HG03095 (cell line): ENCODE data around the gene DRAXIN.

Experiments used
- ATAC-seq: cut with Tn5 transposase; IDR thresholded peaks from one replicate; pipeline ENCODE4 v1.9.1; 2021; ENCODE audit warnings: moderate library complexity; ENCODE audit not compliant: unreplicated experiment

DRAXIN gene

DNA sequence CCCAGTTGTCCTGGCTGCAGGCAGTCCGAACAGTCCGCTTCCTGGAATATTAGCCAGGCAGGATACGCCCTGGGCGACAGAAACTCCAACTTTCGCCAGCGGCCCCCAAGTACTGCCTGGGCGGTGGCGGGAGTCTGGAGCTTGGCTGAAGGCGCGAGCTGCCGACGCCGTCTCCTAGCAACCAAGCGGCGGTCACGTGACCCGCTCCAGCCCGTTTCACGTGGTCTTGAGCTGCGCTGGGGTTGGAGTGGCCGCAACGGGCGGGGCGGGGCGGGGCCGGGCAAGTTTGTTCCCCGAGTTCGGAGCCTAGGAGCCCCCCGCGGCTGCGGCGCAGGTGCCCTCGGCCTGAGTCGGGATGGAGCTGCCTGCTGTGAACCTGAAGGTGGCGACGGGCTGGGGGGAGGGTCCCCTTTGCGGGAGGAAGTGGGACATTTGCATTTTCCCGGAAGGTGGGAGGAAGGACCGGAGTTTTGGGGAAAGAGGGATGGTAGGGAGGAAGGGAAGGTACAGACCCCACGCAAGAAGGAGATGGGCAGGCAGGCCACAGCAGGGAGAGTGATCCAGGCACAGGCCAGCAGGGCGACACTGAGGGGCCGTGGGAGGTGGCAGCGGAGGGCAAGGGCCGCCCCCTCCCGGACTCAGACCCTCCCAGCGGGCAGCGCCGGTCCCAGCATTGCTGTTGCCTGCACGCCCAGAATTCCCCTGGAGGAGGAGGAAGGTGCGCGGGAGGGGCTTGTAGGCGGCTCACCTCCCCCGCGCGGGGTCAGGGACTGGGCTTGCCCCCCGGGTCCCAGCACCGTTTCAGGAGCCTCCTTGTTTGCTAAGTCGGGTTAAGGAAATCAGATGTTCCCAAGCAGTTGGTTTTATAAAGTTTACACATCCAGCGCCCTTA is 44.6 kb downstream of the DRAXIN start, which contains the start of gene AGTRAP:
AGTRAP (plus strand) TSS at position 283 of the 892 bp plus-strand sequence; CDS start at position 356, 73 bp downstream.
- ATAC-seq, result peak; percentile 61

DNA sequence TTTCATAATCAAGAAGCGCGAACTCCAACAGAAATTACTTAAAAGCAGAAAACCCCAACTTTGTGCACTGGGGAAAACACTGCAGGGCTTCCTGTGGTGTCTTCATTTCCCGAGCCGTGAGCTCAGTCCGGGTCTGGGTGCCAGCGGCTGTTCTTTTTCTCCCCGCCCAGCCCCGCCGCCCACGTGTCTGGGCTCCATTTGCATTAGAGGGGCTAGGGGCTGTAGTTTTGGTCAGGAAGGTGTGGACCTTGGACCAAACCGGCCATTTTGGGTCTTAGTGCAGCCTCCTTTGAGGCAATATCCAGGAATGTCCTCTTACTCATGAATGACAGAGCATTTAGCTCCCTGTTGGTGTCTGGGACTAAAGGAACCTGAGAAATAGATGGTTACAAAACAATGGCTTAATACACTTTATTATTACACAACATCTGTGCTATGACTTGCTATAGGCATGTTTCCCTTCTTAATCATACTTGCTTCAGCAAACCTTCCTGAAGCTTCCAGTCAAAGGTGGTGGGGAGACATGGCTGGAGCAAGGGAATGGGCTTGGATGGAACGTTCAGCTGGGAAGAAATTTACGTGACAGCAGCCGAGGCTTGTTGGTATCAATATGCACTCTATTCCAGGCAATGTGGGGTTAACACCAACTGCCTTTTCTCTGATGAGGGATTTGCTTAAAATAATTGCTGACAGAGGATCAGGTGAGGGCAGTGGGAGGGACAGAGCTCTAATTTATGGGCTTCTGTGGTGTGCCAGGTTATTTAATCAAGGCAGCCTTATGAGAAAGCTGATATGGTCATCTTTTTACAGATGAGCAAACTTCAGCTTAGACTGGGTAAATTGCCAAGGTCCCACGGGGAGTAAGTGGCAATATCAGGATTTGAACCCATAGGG is 45.5 kb downstream of the DRAXIN start:
- no peak for ATAC-seq

DNA sequence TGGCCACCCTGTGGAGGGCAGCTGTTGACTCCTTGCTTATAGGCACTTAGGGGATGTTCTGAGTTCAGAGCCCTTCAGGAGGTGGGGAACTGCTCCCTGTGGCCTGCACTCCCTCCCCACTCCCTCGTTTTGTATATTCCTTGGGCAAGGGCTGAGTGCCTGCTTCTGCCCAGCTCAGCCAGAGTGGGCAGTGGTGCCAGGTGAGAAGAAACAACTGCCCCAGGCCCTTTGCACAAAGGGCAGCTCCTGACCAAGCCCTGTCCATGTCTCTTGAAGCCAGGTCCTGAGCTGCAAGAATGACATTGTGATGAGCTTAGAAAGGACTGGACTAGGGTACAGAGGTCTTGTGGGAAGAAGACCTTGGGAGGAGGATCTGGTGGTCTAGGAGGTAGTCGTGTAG is 46.6 kb downstream of the DRAXIN start:
- no peak for ATAC-seq

DNA sequence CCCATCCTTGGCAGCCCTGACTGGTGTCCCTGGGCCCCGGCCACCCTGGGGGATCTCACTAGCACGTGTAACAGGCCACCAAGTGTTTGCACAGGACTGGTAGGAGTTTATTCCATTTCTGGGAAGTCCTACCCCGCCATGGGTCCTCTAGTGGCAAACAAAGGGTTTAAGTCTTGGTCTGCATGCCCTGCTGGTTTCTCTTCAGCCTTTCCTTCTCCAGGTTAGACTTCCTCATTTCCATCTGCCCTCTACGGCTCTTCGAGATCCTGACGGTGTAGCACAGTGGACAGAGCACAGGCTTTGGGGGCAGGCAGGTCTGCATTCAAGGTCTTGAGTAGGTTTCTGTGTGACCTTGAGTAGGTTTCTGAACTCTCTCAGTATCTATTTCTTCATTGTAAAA is 47.3 kb downstream of the DRAXIN start:
- ATAC-seq, result no peak

DNA sequence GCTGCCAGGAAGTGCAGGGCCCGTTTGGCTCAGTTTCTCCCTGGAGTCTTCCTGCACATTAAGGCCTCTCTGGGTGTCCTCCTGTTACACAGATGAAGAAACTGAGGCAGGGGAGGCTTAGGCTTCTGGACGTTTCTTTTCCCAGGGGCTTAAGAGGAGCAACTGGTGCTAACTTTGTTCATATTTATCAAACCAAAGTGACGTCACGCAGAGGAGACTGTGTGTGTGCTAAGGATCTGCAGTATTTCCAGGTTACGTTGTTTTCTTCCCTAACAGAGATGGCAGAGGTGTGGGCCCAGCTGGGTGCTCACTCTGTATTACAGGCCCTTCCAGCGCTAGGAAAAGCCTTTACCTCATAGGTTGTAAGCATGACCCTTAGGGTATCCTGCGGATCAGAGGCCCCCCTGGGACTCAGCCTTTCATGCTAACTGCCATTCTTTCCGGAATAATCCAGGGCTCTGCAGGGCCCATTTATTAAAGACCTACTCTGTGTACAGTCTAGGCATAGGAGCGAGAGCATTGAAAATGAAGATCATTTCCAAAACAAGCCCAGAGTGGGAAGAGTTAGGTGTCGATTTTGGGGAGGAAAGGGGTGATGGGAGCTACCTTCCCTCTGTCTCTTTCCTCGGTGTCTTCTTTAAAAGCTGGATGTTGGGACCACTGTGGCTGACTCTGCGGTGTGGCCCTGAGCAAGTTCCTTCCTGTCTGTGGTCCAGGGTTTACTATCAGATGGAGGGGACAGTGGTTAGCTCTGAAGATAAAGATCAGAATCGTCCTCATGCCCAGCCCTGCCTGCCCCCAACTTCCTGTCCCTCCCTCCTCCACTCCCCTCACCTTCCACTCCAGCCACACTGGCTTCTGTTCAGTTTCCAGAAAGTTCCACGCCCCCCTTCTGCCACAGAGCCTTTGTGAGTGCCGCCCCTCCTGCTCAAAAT is 49.0 kb downstream of the DRAXIN start:
- ATAC-seq, result no peak

DNA sequence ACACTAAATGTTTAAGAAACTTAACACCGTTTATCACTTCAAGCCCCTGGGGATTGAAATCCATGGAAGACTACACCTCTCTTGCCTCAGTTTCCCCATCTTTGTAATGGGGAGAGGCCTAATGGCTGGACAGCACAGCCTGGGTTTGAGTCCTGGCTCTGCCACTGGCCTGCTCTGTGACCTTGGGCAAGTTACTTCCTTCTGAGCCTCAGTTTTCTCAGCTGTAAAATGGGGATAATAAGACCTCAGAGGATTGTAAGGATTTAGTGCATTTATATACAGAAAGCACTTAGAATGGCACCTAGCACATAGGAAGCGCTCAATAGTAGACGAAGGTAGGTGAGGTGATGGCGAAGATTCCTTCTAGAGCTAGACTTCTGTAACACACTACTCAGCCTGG is 50.0 kb downstream of the DRAXIN start:
- ATAC-seq, result no peak

DNA sequence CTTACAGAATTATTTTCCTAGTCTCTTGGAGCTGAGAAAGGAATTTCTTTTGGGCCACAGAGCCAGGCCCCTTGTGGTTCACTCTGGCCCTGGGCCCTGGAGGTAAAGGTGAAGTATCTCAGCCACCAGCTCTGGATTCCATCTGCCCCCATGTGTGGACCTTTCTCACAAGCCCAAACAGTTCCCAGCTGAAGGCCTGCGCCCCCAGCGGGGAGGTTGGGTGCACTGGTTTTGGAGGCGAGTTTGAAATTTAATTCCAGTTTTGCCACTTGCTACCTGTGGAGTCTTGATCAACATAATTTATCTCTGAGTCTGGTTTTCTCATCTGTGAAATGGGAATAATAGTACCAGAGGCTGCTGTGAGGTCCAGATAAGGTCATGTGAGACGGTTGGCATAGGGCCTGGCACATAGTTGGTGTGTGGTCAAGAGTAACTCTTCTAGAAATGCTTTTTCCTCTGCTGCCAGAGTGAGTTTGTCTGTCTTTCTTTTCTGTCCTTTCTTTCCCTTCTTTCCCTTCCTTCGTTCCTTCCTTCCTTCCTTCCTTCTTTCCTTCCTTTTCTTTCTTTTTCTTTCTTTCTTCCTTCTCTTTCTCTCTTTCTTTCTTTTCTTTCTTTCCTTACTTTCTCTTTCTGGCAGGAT is 50.5 kb downstream of the DRAXIN start:
- ATAC-seq, result no peak

DNA sequence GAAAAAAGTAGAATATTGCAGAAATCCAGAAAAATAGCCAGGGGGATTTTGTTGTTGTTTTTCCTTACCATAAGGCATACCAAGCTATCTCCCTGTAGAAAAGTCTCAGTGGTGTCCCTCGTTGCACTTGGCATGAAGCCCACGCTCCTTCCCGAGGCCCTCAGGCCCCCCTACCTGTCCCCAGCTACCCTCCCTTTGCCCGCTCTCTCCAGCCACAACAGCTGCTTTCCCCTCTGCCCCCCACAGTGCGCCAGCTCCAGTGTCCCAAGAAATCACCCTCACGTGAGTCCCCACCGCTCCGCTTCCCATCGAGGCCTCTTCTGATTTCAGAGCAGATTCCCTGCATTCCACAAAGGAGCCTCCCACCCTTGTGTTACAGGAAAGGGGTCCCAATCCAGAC is 52.8 kb downstream of the DRAXIN start:
- ATAC-seq, result no peak

DNA sequence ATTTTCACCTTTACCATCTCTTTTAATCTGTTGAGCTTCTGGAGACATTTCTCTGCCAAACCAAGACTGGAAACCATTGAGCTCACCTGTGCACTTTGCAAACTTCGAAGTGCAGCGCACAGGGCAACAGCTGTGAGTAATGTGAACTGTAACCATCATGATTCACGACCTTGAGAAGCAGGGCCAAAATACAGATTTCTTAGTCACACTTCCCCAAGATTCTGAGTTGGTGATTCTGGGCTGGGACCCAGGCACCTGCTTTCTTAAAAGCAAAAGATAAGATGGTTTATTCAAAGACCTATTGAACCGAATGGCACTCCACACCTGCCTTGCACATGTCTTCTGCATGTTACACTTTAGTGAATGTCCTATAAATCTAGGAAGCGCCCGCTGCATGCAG is 54.6 kb downstream of the DRAXIN start:
- no peak for ATAC-seq

DNA sequence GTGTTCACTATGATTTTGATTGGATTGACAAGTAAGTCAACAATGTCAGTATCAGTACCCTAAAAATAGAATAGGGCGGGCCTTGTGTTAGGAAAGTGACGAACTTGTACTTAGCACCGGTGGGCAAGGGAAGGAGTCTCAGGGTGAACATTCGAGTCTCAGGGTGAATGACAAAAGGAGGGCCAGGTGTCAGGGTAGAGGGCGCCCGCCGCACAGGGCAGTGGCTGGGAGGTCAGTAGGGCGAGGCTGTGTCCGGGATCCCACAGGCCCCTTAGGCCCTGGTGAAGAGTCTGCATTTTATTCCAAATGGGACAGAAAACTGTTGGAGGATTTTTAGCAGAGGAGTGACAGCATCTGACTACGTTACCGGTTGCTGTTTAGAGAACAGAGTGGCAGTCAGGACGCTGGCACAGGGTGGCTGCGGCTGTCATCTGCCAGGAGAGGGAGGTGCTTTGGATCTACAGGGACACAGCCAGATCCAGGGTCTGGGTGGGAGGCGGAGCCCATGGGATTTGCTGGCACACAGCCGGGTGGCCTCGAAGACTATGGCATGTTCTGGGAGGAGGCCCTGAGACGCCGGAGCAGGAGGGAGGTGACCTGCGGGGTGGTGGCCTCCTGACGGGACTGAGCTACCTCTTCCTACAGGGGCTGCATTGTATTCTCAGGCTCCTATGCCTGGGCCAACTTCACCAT is 55.4 kb downstream of the DRAXIN start:
- ATAC-seq, result no peak

DNA sequence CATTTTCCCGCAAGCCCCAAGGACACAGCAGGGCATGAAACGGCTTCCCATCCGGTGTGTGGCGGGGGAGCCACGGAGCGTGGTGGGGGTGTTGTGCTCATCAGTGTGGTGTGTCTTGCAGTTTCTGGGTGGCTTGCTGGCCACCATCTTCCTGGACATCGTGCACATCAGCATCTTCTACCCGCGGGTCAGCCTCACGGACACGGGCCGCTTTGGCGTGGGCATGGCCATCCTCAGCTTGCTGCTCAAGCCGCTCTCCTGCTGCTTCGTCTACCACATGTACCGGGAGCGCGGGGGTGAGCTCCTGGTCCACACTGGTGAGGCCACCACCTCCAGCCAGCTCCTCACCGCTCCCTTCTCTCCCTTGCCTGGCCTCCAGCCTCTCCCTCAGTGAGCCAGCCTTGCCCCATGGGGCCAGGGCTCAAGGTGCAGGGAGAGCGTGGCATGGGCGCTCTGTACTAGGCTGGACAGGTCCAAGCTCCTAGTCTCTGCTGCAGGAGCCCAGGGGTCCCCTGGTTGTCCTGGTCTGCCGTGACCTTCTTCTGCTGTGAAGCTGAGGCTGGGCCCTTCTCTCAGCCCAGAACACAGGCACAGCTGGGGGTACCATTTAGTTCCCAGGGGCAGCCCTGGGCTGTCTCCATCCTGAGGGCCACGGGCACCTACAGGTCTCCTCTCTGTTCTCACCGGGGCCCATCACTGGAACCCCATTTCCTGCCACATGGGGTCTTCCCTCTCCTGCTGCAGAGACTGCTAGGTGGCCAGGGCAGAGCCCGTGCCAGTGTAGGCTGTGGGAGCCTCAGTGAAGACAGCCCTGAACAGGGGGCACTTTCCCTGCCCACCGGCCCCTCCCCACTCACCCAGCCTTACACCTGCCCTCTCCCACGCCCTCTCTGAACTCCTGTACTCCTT is 57.0 kb downstream of the DRAXIN start:
- ATAC-seq, result no peak

DNA sequence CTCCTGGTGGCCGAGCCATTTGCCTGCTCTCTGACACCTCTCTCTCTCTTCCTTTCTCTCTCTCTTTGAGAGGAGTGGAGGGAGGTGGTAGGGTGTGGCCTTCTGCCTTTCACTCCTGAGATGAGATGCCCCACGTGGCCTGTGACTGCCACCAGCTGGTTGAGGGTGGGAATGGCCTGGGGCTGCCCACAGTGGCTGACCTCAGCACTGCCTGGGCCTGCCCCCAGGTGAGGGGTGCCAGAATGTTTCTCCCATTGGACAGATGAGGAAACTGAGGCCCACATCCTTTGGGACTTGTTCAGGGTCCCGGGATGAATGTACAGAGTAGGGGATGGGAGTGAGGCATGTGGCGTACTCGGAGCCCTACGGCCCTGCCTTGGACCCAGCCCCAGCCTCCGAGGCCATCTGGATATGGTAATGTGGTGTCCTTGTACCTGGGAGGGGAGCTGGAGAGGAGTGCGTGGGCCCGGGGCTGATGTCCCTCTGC is 57.7 kb downstream of the DRAXIN start:
- no peak for ATAC-seq

DNA sequence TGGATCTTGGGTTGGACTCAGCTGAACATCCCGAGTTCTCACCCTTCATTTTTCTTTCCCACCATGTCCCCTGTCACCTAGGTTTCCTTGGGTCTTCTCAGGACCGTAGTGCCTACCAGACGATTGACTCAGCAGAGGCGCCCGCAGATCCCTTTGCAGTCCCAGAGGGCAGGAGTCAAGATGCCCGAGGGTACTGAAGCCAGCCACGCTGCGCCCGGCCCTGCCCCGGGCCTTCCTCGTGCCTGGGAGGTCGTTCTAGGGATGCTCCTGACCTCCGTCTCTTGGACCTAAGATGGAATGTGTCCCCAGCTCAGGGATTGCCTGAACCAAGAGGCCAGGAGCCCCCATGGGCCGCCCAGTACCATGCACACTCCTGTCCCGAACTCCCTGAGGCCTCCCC is 58.5 kb downstream of the DRAXIN start:
- no peak for ATAC-seq

DNA sequence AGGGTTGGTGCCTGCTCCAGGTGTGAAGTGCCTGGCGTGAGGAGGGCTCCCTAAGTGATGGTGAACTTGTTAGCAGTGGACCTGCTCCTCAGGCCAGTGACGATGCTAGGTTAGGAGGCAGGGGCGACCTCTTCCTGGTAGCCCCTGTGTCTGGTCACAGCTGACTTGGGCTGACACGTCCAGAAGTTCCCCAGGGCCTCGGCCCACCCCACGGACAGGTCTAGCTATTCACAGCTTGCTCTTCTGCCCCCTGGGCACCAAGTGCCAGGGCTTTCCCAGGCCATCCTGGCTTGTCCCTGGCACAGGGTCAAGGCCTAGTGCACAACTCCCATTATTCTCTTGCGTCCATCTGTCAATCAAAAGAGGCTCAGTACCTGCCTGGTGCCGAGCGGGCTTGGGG is 59.6 kb downstream of the DRAXIN start:
- no peak for ATAC-seq

DNA sequence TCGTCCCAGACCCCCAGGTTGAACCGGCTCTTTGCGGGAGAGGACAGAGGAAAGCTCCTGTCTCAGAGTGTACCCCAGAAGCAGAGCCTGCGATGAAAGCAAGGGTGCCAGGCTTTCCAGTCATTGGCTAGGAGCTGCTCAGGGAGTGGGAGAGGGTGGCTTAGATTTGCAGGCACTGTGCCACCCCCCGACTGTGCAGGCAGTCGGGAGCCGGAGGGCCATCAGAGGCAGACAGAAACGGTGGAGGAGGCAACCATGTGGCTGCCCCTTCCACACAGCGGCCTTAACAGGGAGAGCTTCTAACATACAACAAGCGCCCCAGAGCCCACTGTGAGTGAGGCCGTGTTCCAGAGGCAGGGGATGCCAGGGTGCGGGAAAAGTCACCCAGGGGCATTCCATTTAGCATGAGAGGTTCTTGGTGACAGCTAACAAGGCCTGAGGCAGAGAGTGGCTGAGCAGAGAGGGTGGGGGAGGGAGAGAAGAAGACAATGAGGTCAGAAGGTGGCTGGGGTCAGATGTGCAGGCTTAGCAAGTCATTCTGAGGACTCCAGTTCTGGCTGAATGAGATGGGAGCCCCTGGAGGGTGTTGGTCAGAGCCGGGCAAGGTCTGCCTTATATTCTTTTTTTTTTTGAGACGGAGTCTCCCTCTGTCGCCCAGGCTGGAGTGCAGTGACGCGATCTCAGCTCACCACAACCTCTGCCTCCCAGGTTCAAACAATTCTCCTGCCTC is 61.0 kb downstream of the DRAXIN start:
- ATAC-seq, result no peak

DNA sequence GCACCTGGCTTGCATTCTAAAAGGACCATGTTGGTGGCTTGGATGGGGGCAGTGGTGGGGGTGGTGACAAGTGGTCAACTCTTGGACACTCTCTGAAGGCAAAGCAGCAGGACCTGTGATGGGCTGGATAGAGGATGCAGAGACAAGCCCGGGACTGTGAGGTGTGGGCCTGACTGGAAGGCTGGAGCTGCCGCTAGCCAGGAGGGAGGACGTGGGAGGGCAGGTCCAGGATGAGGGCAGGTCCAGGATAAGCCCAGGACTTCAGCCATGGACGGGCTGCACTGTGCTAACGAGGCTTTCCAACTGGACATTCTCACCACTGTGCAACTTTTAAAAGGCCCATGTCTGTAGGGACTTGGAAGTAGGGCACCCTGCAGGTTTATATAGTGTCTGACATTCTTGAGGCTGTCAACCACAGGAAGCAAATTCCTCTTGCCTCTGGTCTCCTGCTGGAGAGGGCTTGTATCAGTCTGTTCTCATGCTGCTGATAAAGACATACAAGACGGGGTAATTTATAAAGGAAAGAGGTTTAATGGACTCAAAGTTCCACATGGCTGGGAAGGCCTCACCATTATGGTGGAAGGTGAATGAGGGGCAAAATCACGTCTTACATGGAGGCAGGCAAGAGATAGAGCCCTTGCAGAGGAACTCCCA is 62.2 kb downstream of the DRAXIN start:
- ATAC-seq, result no peak

DNA sequence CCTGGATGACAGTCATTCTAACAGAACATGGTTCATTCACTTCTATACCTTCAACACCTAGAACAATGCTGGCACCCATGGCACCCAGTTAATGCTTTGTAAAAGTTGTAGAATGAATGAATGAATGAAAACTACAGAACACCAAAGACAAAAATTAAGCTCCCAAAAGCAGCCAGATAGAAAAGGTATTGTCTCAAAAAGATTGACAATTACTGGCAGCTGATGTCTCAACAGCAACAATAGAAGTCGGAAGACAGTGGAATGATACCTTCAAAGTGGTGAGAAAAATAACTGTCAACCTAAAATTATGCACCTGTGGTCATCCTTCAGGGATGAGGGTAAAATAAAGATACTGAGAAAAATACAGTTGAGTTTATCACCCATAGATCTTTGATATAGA is 65.5 kb downstream of the DRAXIN start:
- no peak for ATAC-seq
